HTERT RPE-1 (cell line): ENCODE data around the gene LLGL1.

Experiments used
- in situ Hi-C: fragments of 300-500 bp; cut with MboI; formaldehyde crosslinking; loops from 4 replicates; pipeline ENCODE4 v1.14.3; 2020; ENCODE audit warnings: low sequenced_read_pairs

LLGL1 gene

DNA sequence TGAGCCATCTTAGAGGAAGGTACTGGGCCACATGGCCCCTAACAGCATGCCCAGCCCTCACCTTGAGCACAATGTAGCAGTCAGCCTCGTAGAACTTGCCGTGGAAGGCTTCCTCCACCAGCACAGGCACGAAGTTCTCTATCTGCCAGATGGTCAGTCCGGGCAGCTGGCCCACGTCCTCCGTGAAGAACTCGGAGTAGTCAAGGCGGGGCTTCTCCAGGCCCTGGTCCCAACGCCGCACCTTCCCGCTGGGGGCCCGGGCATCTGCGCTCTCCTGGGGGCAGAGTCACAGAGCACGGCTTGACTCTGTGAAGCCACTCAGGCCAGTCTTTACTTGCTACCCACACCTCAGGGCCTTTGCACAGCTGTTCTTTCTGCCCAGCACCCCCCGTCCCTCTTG lies 25.8 kb downstream of the LLGL1 start:
- in situ Hi-C loops = no loop called here

- in situ Hi-C loops = no loop called here
These were observed 26.7 kb downstream of the LLGL1 start for GRCh38 chr17:18252160-18252559.

DNA sequence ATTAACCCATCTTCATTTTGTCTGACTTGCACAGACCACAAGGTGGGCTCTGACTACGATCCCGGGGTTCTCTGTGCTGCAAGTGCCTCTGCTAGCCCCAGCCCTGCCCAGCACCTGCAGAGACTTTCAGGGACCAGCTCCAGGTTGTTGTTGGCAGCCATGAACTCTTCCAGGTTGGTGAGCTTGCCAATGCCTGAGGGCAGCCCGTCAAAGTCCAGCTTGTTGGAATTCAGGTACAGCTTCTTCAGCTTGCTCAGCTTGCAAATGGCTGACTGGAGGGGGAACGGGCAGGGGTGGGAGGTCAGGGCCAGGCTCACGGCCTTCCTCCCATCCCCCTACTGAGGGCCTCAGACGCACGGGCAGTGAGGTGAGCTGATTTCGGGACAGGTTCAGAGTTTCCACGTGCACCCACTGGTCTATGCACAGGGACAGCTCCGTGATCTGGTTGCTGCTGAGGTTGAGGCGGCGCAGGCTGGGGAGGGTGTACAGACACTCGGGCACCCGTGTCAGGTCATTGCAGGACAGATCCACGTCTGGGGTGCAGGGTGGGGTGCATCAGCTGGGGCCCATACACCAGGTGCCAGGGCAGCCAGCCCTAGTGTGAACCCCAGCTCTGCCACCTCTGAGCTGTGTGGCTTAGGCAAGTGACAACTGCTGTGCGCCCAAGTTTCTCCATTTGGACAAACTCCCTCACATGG lies 27.9 kb downstream of the LLGL1 start:
- in situ Hi-C loops = no loop called here

- in situ Hi-C loops = no loop called here
These were observed 28.7 kb downstream of the LLGL1 start for GRCh38 chr17:18253947-18254821.

DNA sequence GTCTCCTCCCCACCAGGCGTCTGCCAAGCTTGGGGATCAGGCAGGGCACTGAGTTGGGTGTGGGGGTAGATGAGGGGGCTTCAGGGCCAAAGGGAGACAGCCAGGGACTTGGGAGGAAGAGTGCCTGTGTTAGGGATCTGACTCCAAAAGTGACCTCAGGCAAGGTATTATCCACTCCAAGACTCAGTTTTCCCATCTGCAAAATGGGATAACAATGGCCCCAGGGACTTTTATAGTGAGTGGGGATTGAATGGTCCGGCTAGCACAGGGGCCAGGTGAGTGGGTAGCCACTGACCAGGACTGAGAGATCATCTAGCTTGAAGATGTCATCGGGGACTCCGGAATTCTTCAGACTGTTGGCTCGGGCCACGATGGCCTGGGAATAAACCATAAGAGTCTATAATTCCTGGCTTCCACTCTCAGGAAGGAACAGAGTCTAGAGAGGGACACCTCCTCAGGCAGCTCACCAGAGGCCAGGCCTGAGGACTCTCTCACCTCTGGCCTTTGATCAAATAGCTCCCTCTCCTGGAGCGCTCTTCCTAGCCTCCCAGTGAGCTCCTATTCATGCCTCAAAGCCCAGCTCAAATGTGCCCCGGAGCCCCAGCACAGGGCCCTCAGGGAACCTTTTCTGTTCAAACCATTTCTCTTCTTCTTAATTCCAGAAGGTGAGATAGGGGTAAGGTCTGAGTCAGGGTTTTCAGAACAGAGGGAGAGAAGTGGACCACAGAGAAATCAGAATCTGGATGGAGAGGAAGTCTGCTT lies 29.6 kb downstream of the LLGL1 start:
- in situ Hi-C loops = no loop called here

GRCh38 chr17:18256351-18256750 lies 30.9 kb downstream of the LLGL1 start:
- in situ Hi-C loops = no loop called here

DNA sequence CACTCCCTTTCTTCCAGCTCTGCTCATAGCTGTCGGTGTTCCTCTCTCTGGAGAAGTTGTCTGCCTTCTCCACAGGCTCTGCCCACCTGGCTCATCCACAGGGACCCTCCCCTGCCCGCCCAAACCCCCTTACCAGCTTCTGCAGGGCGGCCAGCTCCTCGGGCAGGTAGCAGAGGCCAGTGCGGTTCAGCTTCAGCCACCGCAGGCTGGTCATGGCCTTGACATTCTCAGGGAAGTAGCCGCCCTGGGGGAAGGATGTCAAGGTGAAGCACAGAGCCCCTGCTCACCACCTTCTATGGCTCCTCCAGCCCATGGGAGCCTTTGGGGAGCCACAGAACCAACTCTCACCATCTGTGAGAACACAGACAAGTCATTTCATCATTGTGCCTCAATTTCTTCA lies 31.3 kb downstream of the LLGL1 start:
- in situ Hi-C loops = no loop called here

DNA sequence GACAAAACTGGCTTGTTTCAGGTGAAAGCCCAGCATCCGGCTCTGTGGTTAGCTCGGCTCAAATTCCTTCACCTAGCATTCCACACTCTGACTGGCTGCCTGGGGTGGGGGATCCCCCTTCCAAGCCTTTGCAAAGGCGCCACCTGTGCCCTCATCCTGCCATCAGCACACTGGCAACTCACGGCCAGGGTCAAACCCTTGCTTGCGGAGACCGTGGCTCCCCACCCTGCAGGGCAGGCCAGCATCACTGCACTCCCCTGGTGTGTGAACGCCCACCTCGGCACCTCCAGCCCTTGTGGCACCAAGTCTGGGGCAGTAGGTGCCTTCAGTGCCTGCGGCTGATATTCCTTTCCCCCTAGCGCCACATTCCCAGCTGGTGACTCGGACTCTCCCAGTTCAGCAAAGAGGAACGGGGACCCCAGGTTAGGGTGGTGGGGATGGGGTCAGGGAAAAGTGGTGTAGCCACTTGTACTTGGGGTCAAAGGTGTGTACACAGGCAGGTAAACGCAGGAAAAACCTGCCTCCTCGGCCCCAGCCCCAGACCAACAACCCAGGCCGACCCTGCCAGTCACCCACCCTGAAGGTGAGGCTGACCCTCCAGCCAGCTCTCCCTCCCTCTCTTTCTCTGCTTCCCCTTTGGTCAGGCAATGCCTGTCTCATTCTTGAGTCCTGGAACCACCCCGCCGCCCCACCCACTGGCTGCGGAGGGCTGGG lies 32.0 kb downstream of the LLGL1 start:
- in situ Hi-C loops = no loop called here

DNA sequence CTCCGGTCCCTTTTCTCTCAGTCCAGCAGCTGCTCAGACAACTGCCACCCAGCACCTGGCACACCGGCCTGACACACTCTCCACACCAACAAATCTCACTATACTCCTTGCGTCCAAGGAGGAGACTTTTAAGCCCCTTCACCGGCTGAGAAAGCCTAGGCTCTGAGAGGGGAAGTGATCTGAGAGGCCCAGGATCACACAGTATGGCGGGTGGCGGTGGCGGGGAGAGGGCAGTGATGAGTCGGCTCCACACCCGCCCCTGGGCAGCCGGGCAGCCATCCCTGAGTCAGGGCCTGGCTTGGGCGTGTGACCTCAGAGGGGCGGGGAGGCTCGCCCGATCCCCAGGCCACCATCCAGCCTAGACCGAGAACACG lies 32.5 kb downstream of the LLGL1 start:
- in situ Hi-C loops = no loop called here

GRCh38 chr17:18258356-18259038 lies 33.1 kb downstream of the LLGL1 start, which contains the start of gene FLII:
TSS of gene FLII (minus strand) at chr17:18258738. CDS start at chr17:18258690, 48 bp downstream.
- in situ Hi-C loops = no loop called here

DNA sequence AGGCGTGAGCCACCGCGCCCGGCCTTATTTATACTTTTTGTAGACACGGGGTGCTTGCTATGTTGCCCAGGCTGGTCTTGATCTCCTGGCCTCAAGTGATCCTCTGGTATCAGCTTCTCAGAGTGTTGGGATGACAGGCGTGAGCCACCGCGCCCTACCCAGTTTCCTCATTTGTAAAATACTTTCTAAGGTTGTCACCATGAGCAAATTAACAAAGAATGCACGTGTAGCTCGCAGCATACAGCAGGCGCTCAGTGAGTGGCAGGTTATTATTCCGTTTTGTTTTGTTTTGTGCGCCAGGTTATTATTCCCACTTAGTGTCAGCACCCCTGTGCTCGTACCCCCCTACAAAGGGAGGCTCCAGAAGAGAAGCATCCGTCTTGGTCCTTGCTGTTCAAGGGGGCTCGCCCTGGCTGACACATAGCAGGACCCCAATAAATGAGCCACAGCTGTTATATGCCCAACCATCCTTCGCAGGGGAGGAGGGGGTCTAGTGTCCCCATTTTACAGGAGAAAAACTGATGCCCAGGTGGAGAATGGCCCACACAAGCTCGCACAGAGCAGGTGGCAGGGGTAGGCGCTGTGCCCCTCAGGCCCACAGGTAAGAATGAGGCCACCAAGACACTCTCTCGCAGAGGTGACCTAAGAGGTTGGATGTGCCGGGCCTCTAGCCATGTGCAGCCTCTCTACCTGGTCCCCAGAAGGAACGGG lies 34.3 kb downstream of the LLGL1 start:
- in situ Hi-C loops = no loop called here

- in situ Hi-C loops = no loop called here
These were observed 35.1 kb downstream of the LLGL1 start, which contains the start of gene MIEF2 for GRCh38 chr17:18260332-18261145. TSS of gene MIEF2 (plus strand) at chr17:18260662. CDS start at chr17:18262721, 2,059 bp downstream.

DNA sequence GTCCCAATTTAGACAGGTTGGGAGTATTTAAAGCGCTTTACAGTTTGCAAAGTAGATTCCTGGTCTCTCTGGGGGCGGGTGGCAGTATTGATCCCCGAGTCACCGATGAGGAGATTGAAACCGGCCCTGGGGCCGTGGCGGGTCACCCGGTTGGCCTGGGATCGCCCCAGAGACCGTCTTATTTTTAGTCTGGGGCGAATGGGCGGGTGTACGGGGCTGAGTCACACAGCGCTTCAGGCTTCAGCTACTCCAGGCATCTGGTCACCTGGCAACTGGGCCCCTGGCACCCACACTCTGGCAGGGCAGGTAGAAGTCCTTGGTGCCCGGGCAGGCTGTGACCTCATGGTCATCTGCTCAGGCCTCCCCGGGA lies 35.7 kb downstream of the LLGL1 start:
- in situ Hi-C loops = no loop called here

DNA sequence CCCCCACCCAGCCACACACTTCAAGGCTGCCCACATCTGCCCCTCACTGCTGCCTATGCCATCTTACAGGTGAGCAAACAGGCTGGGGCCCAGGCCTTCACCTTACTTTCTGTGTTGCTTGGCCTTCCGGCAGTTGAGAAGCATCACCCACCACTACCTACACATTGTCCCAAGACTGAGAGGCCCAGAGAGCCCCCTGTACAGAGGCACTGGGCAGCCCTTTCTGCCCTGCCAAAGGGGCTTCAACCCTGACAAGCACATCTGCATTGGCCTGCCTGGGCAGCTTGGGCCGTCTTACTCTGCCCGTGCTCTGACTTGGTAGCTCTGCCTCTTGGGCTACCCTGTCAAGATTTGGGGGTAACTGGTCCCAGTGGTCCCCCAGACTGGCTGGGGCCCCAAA lies 36.2 kb downstream of the LLGL1 start:
- in situ Hi-C loops = no loop called here

- in situ Hi-C loops = no loop called here
These were observed 36.7 kb downstream of the LLGL1 start for GRCh38 chr17:18262111-18262510.

DNA sequence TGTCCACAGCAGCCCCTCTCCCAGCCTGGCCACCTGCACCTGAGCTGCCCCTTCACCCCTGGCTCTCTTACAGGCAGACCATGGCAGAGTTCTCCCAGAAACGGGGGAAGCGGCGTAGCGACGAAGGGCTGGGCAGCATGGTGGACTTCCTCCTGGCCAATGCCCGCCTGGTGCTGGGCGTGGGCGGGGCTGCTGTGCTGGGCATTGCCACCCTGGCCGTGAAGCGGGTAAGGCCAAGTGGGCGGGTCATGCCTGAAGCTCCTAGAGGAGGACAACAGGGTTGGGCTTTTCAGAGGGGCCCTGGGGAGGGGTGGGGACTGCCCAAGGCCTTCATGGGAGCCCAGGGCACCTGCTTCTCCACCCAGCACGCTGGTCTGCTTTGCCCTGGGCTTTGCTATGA lies 37.2 kb downstream of the LLGL1 start:
- in situ Hi-C loops = no loop called here

GRCh38 chr17:18263885-18264682 lies 38.6 kb downstream of the LLGL1 start:
- in situ Hi-C loops = no loop called here

DNA sequence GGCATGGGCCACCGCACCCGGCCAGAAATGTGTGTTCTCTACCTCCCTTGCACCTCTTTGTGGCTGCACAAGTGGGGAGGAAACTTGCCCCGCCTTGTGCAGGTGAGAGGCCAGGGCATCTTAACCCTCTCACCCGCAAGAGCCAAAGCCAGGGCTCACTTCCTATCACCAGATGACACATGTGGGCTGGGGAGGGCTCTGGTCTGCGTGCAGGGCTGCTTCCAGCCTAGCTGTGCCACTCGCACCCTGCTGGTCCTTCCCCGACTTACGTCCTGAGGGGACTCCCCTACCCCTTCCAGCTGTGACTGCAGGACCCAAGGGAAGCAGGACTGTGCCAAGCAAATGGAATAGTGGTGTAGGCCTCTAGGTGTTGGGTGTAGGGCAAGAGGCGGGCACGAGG lies 41.9 kb downstream of the LLGL1 start:
- in situ Hi-C loops = no loop called here
